H9 (cell line): ENCODE measurements around the gene MBOAT2. TPM values are rescaled to one million over a fixed set of nuclear protein-coding genes. Genes with fewer than 3 reads are reported as not detected.

Experiments
- DNase-seq: peaks from one replicate; pipeline ENCODE4 v3.0.0-alpha.2; 2017
- H2AFZ ChIP-seq: one replicate; pipeline ENCODE4 v1.6.1; 2013; ENCODE audit warnings: mild to moderate bottlenecking, low read length, control low read depth, moderate library complexity
- H2AK5ac ChIP-seq: 2 replicates; pipeline ENCODE4 v1.6.1; 2013; ENCODE audit warnings: low read length, control low read depth, mixed read lengths; ENCODE audit not compliant: insufficient read length
- H2BK120ac ChIP-seq: one replicate; pipeline ENCODE4 v1.6.1; 2013; ENCODE audit warnings: low read depth, mild to moderate bottlenecking, low read length, control low read depth, inconsistent platforms; ENCODE audit not compliant: poor library complexity, severe bottlenecking
- H2BK12ac ChIP-seq: 2 replicates; pipeline ENCODE4 v1.6.1; 2013; ENCODE audit warnings: low read length, control low read depth, mixed read lengths, low read depth; ENCODE audit not compliant: insufficient read length
- H2BK15ac ChIP-seq: 2 replicates; pipeline ENCODE4 v1.6.1; 2013; ENCODE audit warnings: low read depth, low read length, control low read depth
- H2BK20ac ChIP-seq: one replicate; pipeline ENCODE4 v1.6.1; 2013; ENCODE audit warnings: low read depth, mild to moderate bottlenecking, low read length, control low read depth, inconsistent platforms; ENCODE audit not compliant: poor library complexity, severe bottlenecking
- H2BK5ac ChIP-seq: 2 replicates; pipeline ENCODE4 v1.6.1; 2013; ENCODE audit warnings: low read length, control low read depth, mixed read lengths; ENCODE audit not compliant: insufficient read length
- H3K14ac ChIP-seq: 2 replicates; pipeline ENCODE4 v1.6.1; 2013; ENCODE audit warnings: low read length, control low read depth; ENCODE audit not compliant: insufficient read depth
- H3K18ac ChIP-seq: 2 replicates; pipeline ENCODE4 v1.6.1; 2013; ENCODE audit warnings: low read depth, mild to moderate bottlenecking, mixed read lengths, low read length, control low read depth; ENCODE audit not compliant: insufficient read length
- H3K23ac ChIP-seq: 2 replicates; pipeline ENCODE4 v1.6.1; 2013; ENCODE audit warnings: low read length, control low read depth, mixed read lengths, low read depth; ENCODE audit not compliant: insufficient read length
- H3K23me2 ChIP-seq: 2 replicates; pipeline ENCODE4 v1.6.1; 2013; ENCODE audit warnings: low read depth, mild to moderate bottlenecking, mixed read lengths, low read length, control low read depth; ENCODE audit not compliant: insufficient read length, poor library complexity, severe bottlenecking
- H3K27ac ChIP-seq: 2 replicates; pipeline ENCODE4 v1.5.1; 2013; ENCODE audit warnings: low read length, control low read depth, mixed read lengths, low read depth; ENCODE audit not compliant: insufficient read length
- H3K27me3 ChIP-seq: 2 replicates; pipeline ENCODE4 v1.6.1; 2013; ENCODE audit warnings: low read length, control low read depth, inconsistent platforms; ENCODE audit not compliant: insufficient read depth
- H3K4ac ChIP-seq: 2 replicates; pipeline ENCODE4 v1.6.1; 2013; ENCODE audit warnings: low read depth, mild to moderate bottlenecking, control low read depth, inconsistent platforms, low read length, moderate library complexity
- H3K4me1 ChIP-seq: 2 replicates; pipeline ENCODE4 v1.6.1; 2013; ENCODE audit warnings: low read length, control low read depth, inconsistent platforms; ENCODE audit not compliant: insufficient read depth
- H3K4me2 ChIP-seq: 2 replicates; pipeline ENCODE4 v1.6.1; 2013; ENCODE audit warnings: low read length, control low read depth, mixed read lengths; ENCODE audit not compliant: insufficient read length, insufficient read depth
- H3K56ac ChIP-seq: 2 replicates; pipeline ENCODE4 v1.6.1; 2013; ENCODE audit warnings: low read depth, mild to moderate bottlenecking, mixed read lengths, low read length, control low read depth; ENCODE audit not compliant: insufficient read length
- H3K79me1 ChIP-seq: 2 replicates; pipeline ENCODE4 v1.6.1; 2013; ENCODE audit warnings: low read depth, mild to moderate bottlenecking, moderate library complexity, low read length, control low read depth, inconsistent platforms; ENCODE audit not compliant: insufficient read depth, poor library complexity, severe bottlenecking
- H3K79me2 ChIP-seq: 2 replicates; pipeline ENCODE4 v1.6.1; 2013; ENCODE audit warnings: low read length, control low read depth, inconsistent platforms; ENCODE audit not compliant: insufficient read depth
- H3K9ac ChIP-seq: 2 replicates; pipeline ENCODE4 v1.6.1; 2013; ENCODE audit warnings: low read length, control low read depth, mixed read lengths; ENCODE audit not compliant: insufficient read length; ENCODE audit errors: extremely low read depth
- H3K9me3 ChIP-seq: one replicate; pipeline ENCODE4 v1.6.1; 2013; ENCODE audit warnings: low read depth, low read length, inconsistent platforms; ENCODE audit not compliant: control insufficient read depth
- H3T11ph ChIP-seq: one replicate; pipeline ENCODE4 v1.6.1; 2013; ENCODE audit warnings: mild to moderate bottlenecking, low read length, control low read depth, inconsistent platforms
- H4K20me1 ChIP-seq: one replicate; pipeline ENCODE4 v1.6.1; 2013; ENCODE audit not compliant: control insufficient read depth, insufficient read length, insufficient read depth
- H4K5ac ChIP-seq: 2 replicates; pipeline ENCODE4 v1.6.1; 2013; ENCODE audit warnings: low read depth, mild to moderate bottlenecking, mixed read lengths, low read length, control low read depth; ENCODE audit not compliant: insufficient read length
- H4K8ac ChIP-seq: replicated peaks from 2 replicates; pipeline ENCODE4 v1.6.1; 2013; ENCODE audit warnings: low read length, control low read depth, mixed read lengths, low read depth; ENCODE audit not compliant: insufficient read length
- H4K91ac ChIP-seq: 2 replicates; pipeline ENCODE4 v1.6.1; 2013; ENCODE audit warnings: low read depth, mild to moderate bottlenecking, moderate library complexity, mixed read lengths, low read length, control low read depth; ENCODE audit not compliant: insufficient read length
- H3K27ac Mint-ChIP-seq, 3 experiments: 2 replicates in 2 of 3; 3 replicates in 1 of 3; pipeline ENCODE4 v1.8.0; 2020 to 2021; ENCODE audit warnings: mixed read lengths in 3 of 3, mild to moderate bottlenecking in 1 of 3, moderate library complexity in 1 of 3
- H3K27me3 Mint-ChIP-seq: 2 replicates; pipeline ENCODE4 v1.8.0; 2021; ENCODE audit warnings: low read depth, mild to moderate bottlenecking, moderate library complexity, mixed read lengths
- H3K36me3 Mint-ChIP-seq, 3 experiments: 2 replicates in 2 of 3; 3 replicates in 1 of 3; pipeline ENCODE4 v1.8.0; 2020 to 2021; ENCODE audit warnings: low read depth in 3 of 3, mixed read lengths in 3 of 3; ENCODE audit not compliant: insufficient read depth in 1 of 3
- H3K4me1 Mint-ChIP-seq, 2 experiments: 2 replicates each; pipeline ENCODE4 v1.8.0; 2020; ENCODE audit warnings: mixed read lengths in 2 of 2
- H3K4me3 Mint-ChIP-seq, 2 experiments: 2 replicates in 1 of 2; 3 replicates in 1 of 2; pipeline ENCODE4 v1.8.0; 2020 to 2021; ENCODE audit warnings: mild to moderate bottlenecking in 2 of 2, mixed read lengths in 2 of 2, moderate library complexity in 1 of 2
- H3K9me3 Mint-ChIP-seq, 2 experiments: 2 replicates in 1 of 2; 3 replicates in 1 of 2; pipeline ENCODE4 v1.8.0; 2020; ENCODE audit warnings: mild to moderate bottlenecking in 2 of 2, mixed read lengths in 2 of 2, moderate library complexity in 1 of 2
- CTCF ChIP-seq: fragments of 200-600 bp; sonication (generic); conservative IDR thresholded peaks from 3 replicates; pipeline ENCODE4 v1.8.0; 2021; ENCODE audit warnings: antibody characterized with exemption, mild to moderate bottlenecking
- WGBS: extraction: QIAGEN DNeasy Blood & Tissue Kit; methylation state at CpG from one replicate; pipeline ENCODE4 v1.1.7; 2013; ENCODE audit warnings: missing lambda C conversion rate, low lambda C conversion rate, mixed read lengths; ENCODE audit not compliant: insufficient read length; ENCODE audit errors: extremely low coverage; 5-methylcytosine and 5-hydroxymethylcytosine counted together
- total RNA-seq: library from RNA; stranded (reverse); gene quantifications from 2 replicates; pipeline ENCODE4 v1.2.1, GENCODE V29; 2021

Gene MBOAT2
- total RNA-seq, 1 experiment from 2014 or later, result 20.2 TPM

GRCh38 chr2:8983571-8983970, 19.9 kb downstream of the MBOAT2 start:
- Mint-ChIP-seq H3K27me3 (no peaks in the 10 kb centered on the region), H3K9me3 (no peaks in the 10 kb centered on the region), H3K4me3 (no peak overlapping the region), H3K27ac (no peak overlapping the region; a peak in 1 of 7 replicates), H3K36me3 (no peaks in the 10 kb centered on the region), H3K4me1 (peaks cover 28 to 38% of the 10 kb centered on the region in 2 experiments)
- H2BK15ac ChIP-seq, result no peak overlapping the region
- no peak overlapping the region for H3K14ac ChIP-seq
- no peak overlapping the region for H2BK5ac ChIP-seq
- H3K23me2 ChIP-seq, result no peaks in the 10 kb centered on the region
- no peaks in the 10 kb centered on the region; the same call in 1 of the 2 replicates for H3K79me2 ChIP-seq
- H3K4me1 ChIP-seq, result no peaks in the 10 kb centered on the region
- no peak for DNase-seq
- no peak overlapping the region for H2BK20ac ChIP-seq
- no peak overlapping the region for H4K5ac ChIP-seq
- H3K9ac ChIP-seq, result no peak overlapping the region
- no peaks in the 10 kb centered on the region for H4K20me1 ChIP-seq
- H3K4ac ChIP-seq, result no peak overlapping the region
- no peak overlapping the region for H3K4me2 ChIP-seq
- H4K8ac ChIP-seq, result no peak overlapping the region
- no peak overlapping the region for H3T11ph ChIP-seq
- WGBS, result no CpG with 5 or more reads among the region's 1 CpG
- H3K27me3 ChIP-seq, result no peaks in the 10 kb centered on the region
- no peak overlapping the region for H4K91ac ChIP-seq
- H3K79me1 ChIP-seq, result peaks cover 2% of the 10 kb centered on the region
- no peak overlapping the region for H2BK120ac ChIP-seq
- no peak overlapping the region for H3K18ac ChIP-seq
- H2BK12ac ChIP-seq, result no peak overlapping the region
- no peak overlapping the region for H2AK5ac ChIP-seq
- H3K23ac ChIP-seq, result no peak overlapping the region
- H3K56ac ChIP-seq, result no peak overlapping the region
- H2AFZ ChIP-seq, result no peak overlapping the region
- no peaks in the 10 kb centered on the region for H3K9me3 ChIP-seq
- no peak for TF ChIP-seq CTCF
- no peak overlapping the region for H3K27ac ChIP-seq
